Ecto neural progenitor cell (in vitro differentiated cells): ENCODE data around the gene FOXK1.
"Not testable (repeated sequence)": the region's sequence is repeated elsewhere in the genome, so short reads cannot be mapped to it uniquely, and the experiment has no call there.

ENCODE experiments used
- DNase-seq: peaks from one replicate; pipeline ENCODE4 v3.0.0-alpha.2; 2018; ENCODE audit warnings: low spot score

Gene FOXK1

DNA sequence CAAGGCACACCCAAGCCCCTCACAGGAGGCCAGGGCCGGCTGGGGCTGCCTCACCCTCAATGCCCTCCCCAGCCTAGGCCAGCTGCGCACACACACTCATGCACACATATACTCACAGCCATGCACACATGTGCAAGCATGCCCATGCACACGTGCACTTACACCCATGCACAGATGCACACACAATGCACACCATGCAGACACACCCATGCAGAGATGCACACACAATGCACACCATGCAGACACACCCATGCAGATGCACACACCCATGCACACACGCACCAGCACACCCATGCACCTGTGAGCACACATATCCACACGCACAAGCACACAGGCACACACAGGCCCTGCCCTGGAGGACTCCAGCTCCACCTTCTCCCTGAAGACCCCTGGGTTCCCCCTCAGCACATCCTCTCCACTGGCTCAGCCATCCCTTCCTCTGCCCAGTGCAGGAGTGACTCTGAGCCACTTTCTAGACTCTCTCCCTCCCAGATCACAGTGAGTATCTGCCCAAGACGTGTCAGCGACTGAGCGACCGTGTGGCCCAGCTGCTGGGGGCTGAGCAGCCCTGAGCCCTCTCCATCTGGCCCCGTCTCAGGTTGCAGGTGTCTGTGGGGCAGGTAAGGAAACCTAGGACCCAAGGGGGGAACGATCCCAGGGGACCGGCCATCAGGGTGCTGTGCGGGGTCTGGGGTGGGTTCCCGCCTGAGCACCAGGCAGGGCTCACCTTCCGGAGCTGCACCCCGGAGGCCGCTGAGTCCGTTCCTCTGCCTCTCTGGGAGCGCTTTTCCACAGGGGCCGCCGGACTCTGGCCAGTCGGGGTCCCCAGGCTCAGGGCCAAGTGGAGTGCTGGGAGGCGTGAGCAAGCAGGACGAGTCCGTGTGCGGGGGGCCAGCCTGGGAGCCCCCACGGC lies 119.1 kb downstream of the FOXK1 start:
- no peak for DNase-seq

DNA sequence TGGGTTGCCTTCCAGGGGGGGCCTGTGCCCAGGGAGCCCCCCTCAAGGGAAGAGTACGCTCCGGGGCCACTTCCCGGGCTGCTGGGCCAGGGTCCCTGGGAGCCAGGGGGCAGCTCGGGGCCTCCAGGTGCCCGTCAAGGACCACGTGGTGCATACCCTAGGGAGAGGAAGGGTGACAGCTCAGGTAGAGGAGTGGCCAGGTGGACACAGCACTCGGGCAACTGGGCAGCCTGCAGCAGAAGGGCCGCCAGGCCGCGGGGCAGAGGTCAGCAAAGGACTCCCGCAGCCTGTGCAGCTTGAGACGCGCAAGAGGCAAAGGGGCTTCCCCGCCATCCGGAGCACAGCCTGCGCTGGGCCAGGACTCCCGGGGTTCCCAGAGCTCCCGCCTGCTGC lies 119.7 kb downstream of the FOXK1 start:
- no peak for DNase-seq

DNA sequence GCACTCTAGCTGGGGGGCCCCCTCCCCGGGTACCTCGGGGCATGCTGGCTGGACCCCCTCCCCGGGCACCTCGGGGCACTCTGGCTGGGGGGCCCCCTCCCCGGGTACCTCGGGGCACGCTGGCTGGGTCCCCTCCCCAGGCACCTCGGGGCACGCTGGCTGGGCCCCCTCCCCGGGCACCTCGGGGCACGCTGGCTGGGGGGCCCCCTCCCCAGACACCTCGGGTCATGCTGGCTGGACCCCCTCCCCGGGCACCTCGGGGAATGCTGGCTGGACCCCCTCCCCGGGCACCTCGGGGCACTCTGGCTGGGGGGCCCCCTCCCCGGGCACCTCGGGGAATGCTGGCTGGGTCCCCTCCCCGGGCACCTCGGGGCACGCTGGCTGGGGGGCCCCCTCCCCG lies 120.5 kb downstream of the FOXK1 start:
- DNase-seq: not testable (repeated sequence)

DNA sequence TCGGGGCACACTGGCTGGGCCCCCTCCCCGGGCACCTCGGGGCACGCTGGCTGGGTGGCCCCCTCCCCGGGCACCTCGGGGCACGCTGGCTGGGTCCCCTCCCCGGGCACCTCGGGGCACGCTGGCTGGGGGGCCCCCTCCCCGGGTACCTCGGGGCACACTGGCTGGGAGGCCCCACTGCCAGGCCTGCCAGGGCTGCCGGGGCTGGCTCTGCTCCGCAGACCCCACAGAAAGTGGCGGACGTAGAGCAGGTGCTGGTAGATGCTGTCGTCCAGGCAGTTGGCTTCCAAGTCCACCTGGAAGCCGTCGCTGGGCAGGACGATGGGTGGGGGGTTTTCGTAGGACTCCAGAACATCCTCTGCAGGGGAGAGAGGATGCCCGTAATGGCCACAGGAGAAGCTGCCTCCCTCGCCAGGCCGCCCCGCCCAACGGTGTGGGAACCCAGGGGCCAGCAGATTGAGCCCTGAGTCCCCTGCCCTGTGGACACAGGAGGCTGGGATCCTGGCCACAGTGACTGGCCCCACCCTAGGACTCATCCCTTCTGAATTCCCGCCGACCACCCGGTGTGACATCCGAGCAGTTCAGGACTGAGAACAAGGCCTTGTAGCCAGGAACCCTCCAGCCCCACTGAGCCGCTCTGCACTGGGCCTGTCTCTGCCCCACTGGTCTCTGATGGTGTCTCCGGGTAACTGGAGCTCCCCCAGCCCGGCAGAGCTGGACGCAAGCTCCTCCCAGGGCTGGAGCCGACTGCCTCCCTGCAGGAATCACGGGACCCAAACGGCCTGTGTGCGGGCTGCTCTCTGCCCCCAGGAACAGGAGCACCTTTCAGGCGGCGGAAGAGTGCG lies 121.5 kb downstream of the FOXK1 start:
- no peak for DNase-seq

DNA sequence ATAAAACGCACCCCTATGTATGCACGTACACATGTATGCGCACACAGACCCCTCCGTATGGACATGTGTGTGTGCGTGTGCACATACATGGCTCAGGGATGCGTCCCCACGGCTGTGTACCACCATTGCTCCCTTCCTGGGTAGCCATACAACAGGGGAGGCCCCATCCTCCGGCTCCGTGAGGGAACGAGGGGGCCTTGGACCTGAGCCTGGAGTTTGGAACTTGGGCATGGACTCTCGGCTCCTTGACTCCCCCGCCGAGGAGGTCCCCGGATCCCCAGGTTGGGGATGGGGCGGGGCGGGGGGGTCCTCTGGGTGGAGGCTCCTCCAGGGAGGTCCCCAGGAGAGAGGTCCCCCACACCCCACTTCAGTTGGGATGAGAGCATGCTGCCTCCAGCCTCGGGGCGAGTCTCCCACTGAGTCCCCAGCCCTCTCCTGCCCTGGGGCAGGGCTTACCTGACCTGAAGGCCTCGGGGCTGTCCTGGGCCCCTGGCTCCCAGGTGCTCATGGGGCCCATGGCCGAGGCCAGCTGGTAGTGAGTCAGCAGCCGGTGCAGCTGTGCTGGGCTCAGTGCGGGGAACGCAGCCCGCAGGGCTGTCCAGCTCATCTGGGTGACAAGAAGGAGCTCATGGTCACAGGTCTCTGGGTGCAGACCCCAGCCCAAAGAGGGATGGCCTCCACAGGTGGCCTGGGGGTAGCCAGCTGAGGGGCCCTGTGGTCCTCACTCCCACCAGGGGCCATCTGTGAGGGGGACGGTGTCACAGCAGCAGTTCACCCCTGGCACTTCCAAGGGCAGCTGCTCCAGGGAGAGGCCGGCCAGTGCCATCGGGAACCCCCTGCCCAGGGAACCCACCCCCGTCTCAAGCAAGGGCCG lies 123.3 kb downstream of the FOXK1 start:
- no peak for DNase-seq

DNA sequence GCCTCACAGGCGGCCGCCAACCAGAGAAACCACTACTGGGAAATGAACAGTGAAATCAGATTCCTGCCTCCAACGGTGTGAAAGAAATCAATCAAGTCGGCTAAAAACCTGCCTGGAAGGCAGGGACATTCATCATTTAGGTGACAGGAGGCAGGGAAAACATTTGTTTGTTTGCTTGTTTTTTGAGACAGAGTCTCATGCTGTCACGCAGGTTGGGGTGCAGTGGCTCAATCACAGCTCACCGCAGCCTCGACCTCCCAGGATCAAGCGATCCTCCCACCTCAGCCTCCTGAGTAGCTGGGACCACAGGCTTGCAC lies 123.8 kb downstream of the FOXK1 start:
- no peak for DNase-seq

DNA sequence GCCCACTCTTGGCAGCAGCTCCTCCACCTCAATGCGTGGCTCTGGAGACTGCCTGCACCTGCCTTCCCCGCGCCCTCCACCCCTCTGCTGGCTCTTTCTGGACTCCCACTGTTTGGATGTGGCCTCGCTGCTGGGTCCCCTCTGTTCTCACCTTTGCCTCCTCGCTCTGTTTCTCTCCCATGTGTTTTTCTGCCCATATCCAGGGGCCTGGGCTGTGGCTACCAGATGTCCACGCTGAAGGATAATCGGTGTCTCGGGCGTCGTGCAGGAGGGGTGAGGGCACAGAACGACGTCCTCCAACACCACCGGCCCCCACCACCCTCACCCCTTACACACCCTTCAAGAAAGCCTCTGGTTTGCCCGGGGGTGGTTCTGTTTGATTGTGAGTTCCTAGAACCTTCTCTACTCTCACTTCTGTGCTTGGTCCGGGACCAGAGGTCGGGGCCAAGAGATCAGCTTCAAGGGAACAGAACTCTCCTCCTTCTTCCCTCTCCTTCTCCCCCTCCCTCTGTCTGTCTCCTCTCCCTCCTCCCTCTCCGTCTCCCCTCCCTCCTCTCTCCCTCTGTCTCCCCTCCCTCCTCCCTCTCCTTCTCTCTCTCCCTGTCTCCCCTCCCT lies 125.0 kb downstream of the FOXK1 start:
- DNase-seq: no peak

DNA sequence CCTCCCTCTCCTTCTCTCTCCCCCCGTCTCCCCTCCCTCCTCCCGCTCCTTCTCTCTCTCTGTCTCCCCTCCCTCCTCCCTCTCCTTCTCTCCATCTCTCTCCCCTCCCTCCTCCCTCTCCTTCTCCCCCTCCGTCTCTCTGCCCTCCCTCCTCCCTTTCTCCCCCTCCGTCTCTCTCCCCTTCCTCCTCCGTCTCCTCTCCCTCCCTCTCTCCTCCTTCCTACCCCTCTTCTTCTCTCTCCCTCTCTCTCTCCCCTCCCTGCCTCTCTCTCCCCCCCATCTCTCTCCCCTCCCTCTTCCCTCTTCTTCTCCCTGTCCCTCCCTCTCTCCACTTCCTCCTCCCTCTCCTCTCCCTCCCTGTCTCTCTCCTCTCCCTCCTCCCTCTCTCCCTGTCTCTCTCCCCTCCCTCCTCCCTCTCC lies 125.5 kb downstream of the FOXK1 start:
- no peak for DNase-seq

DNA sequence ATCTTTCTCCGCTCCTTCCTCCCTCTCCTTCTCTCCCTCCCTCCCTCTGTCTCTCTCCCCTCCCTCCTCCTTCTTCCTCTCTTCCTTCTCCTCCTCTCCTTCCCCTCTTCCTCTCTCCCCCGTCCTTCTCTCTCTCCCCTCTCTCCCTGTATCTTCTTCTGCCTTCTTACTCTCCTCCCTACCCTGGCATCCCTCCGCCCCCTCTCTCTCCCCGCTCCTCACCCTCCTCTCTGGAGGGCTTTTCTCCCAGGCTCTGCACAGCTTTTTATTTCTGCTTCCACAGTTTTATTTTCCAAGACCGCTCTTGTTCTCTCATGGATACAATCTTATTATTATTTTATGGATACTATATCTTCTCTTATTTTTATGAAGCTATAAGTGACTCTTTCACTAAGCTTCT lies 125.9 kb downstream of the FOXK1 start:
- no peak for DNase-seq

DNA sequence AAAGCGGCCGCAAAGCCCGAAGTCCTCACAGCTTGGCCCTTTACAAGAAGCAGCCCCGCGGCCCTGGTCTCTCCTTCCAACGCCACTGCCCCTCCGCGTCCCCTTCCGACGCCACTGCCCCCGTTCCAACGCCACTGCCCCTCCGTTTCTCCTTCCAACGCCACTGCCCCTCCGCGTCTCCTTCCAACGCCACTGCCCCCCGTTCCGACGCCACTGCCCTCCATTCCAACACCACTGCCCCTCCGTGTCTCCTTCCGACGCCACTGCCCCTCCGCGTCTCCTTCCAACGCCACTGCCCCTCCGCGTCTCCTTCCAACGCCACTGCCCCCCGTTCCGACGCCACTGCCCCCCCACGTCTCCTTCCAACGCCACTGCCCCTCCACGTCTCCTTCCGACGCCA lies 126.5 kb downstream of the FOXK1 start:
- DNase-seq: no peak

DNA sequence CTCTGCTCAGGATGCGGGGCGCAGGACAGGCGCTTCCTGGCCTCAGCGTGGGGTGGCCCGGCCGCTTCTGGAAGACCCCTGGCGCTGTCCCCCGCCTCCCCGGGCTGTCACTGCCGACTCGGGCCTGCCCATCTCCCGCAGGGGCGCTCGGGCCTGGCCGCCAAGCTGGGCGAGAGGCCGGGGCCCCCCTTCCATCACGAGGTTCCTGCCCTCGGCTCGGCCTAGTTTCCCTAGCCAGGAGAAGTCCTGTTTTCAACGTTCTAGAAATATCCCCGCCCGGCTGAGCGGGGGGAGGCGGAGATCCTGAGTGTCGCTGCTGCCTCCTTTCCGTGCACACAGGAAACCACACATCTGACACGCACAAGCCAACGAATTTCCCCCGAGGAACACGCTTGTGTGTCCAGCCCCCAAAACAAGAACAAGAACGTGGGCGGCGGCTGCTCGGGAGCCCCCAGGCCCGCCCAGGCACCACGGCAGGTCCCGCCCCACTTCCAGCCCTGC lies 127.0 kb downstream of the FOXK1 start:
- no peak for DNase-seq

DNA sequence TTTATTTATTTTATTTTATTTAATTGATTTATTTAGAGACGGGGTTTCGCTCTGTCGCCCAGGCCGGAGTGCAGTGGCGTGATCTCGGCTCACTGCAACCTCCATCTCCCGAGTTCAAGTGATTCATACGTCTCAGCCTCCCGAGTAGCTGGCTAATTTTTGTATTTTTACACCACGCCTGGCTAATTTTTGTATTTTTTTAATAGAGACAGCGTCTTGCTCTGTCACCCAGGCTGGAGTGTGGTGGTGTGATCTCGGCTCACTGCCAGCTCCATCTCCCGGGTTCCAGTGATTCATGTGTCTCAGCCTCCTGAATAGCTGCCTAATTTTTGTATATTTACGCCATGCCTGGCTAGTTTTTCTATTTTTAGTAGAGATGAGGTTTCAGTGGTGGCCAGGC lies 127.6 kb downstream of the FOXK1 start:
- no peak for DNase-seq

DNA sequence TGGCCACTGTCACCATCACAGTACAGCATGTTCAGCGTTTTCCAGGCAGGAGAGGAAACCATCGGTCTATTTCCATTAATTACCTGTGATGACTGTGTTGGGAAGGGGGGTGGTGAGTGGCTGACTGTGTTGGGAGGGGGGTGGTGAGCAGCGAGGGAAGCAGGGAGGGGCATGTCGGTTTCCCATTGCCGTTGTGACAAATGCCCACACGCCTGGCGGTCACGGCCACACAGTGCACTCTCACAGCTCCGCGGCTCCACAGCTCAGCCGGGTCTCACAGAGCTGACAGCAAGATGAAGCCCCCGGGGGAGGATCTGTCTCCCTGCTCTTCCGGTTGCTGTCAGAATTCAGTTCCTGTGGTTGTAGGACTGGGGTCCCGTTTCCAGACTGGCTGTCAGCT lies 132.3 kb downstream of the FOXK1 start:
- no peak for DNase-seq

DNA sequence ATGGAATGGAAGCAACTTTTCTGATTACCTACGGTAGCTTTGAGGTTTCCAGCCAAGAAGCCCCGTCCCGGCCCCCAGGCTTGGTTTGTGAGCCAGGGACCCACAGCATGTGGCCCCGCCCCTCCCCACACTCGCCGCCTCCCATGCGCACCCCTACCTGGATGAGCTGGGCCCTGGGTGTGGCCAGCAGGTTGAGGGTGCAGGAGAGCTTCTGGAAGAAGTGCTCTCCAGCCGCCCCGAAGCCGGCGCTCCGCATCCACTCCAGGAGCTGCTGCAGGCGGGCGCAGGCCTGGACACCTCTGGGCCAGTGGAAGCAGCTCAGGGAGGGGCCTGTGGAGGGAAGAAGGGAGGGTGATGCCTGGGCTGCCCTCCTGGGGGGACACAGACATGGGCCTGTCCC lies 133.0 kb downstream of the FOXK1 start:
- DNase-seq: no peak

DNA sequence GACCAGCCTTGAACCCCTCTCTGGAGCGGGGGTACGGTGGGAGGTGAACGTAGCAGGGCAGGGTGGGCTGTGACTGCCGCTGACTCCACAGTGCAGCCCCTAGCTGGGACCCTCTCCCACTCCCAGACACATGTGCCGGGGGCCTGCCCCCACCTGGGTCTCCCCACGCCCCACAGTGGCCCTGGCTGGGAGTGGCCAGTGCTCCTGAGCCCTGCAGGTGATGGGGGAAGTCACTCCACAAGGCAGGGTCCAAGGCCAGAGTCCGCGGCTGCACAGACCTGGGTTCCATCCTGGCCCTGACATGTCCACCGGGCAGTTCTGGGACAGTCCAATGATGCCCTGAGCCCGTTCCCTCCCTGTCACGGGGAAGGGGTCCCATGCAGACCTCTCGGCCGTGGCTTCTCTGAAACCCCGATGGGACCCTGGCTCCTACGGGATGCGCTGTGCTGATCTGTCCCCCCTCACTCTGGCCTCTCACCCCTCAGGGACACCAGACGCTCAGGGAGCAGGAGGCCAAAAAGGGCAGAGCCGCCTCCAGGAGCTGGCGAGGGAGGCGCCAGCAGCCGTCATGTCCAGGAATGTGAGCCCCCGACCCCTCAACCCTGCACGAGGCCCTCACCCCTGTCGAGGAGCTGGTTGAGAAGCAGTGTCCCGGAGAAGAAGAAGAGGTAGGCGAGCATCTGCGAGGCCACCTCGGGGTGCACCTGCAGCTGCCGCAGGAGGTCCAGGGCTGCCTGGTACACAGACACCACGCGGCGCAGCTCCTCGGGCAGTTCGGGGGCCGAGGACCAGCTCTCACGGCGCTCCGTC lies 133.7 kb downstream of the FOXK1 start:
- DNase-seq: no peak

DNA sequence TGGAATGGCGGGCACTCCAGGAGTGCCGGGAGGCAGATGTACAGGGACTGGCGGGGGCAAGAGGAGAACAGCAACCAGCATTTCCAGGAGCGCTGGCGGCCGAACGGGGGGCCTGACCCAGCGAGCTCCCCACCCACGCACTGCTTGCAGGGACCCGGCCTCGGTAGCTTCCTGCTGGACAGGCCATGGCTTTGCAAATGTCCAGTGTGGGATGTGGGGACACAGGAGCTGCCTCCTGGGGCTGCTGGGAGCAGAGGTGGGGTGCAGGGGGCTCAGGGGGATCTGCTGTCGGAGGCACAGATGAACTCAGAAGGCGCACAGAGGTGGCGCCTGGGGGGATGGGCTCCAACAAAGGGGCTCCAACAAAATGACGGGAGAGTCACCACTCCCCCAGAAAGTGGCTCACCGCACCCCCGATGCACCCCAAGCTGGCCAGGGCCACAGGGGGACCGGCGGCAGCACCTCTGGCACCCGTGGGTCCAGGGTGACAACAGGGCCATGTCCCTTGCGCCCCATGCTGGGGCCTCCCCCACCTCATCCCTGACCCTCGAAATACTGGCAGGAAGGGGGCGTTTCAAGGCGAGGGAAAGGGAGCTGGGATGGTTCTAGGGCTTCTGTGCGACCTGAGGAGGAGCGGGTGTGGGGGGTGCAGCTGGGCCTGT lies 134.5 kb downstream of the FOXK1 start:
- DNase-seq: no peak

DNA sequence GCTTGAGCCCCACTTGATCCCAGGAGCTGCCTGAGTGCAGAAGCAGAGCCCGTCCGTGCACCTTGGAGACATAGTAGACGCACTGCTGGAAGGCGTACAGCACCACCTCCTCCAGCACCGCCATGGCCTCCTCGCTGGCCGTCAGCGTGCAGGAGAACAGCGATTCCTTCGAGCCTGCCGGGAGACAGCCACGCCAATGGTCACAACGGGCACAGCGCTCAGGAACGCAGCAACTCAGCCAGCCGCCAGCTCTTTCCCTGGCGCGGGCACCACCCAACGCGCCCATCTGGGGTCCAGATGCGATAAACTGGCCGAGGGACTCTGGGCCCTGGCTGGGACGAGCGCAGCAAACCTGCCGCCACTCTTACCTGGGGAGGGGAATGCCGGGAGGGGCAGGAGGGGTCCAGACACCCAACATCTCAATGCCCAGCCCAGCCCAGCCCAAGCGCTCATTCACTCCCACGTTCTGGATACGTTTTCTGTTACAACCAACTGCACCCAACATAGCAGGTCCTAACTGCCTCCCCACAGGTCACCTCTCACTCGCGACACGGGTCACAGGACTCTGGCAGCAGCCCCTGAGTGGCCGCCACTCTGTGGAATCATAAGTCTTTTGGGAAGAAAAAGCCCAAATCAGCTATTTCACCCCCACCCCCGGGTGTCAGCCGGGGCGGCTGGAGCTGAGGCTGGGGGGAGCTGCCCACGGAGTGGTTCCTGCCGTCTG lies 135.2 kb downstream of the FOXK1 start:
- DNase-seq: no peak

DNA sequence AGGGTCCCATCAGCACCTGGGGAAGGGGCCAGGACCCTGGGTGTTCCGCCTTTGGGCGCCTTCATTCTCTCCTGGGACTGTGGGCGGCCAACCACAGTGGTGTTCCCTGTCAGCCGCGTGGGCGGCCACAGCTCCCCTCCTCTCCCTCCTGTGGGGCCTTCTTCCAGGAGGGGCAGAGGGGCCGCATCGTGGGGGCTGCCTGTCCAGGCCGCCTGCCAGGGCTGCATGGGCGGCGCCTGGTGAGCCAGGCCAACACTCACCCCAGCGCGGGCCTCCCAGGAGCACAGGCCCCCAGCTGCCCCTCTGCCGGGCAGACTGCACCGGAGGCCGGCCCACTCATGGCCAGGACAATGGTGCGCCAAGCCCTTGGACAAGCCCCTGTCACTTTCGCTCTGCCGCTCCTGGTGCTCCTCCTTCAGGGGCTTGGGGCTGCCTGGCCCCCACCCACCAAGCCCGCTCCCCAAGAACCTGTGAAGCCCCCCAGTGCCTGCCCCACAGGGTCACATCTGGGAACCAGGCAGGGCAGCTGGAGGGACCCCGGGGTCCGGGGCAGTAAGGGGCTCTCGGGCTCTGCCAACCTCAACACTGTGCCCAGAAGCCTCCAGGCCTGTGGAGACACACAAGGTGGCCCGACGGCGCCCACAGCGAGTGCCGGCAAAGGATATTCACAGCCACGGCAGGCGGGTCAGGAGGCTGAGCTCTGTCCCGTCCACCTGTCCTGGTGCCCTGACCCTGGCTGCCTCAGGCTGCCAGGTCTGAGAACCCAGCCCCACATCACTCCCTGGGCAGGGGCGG lies 136.1 kb downstream of the FOXK1 start:
- DNase-seq: no peak
